ENCODE data around the gene DCAF5.
"Not testable (repeated sequence)": the region's sequence is repeated elsewhere in the genome, so short reads cannot be mapped to it uniquely, and the experiment has no call there.

Gene DCAF5

GRCh38 chr14:69152902-69153151 lies at the start of gene DCAF5:
TSS of gene DCAF5 (minus strand) at chr14:69153119. CDS start at chr14:69152978, 141 bp downstream.
- peak within 1 kb of the TSS; percentile 93 for H3K4me3 ChIP-seq (replicated peaks; ENCODE audit: low read depth, low read length)
- DNase-seq (ENCODE audit: low read depth) = no peak
- TF ChIP-seq CTCF (IDR thresholded peaks at IDR 0.05; ENCODE audit: low read length, missing control alignments) = no peak

GRCh38 chr14:69199786-69200185 lies 46.9 kb upstream of the DCAF5 start:
- no peak for TF ChIP-seq CTCF (IDR thresholded peaks at IDR 0.05; ENCODE audit: low read length, missing control alignments)

GRCh38 chr14:69193721-69194120 lies 40.8 kb upstream of the DCAF5 start:
- TF ChIP-seq CTCF (IDR thresholded peaks at IDR 0.05; ENCODE audit: low read length, missing control alignments) = no peak
- H3K4me3 ChIP-seq (replicated peaks; ENCODE audit: low read depth, low read length) = no peak overlapping the region
- no peak for DNase-seq (ENCODE audit: low read depth)

More at GRCh38 chr14:69199786-69200185, 46.9 kb upstream of the DCAF5 start:
- DNase-seq (ENCODE audit: low read depth) = no peak
- no peak overlapping the region for H3K4me3 ChIP-seq (replicated peaks; ENCODE audit: low read depth, low read length)

- peak within 1 kb of the TSS; percentile 89 for H3K4me3 ChIP-seq (replicated peaks; ENCODE audit: low read depth, low read length)
- TF ChIP-seq CTCF (IDR thresholded peaks at IDR 0.05; ENCODE audit: low read length, missing control alignments) = no peak
- DNase-seq (ENCODE audit: low read depth) = peak; percentile 85
These were observed 38.6 kb upstream of the DCAF5 start, which contains the start of gene EXD2 for GRCh38 chr14:69191340-69192111. TSS of gene EXD2 (plus strand) at chr14:69191498. CDS start at chr14:69209471, 17,973 bp downstream.

GRCh38 chr14:69190191-69190590 lies 37.3 kb upstream of the DCAF5 start:
- DNase-seq (ENCODE audit: low read depth) = no peak
- H3K4me3 ChIP-seq (replicated peaks; ENCODE audit: low read depth, low read length) = no peak overlapping the region
- TF ChIP-seq CTCF (IDR thresholded peaks at IDR 0.05; ENCODE audit: low read length, missing control alignments) = no peak

- peak; percentile 12 for DNase-seq (ENCODE audit: low read depth)
- H3K4me3 ChIP-seq (replicated peaks; ENCODE audit: low read depth, low read length) = no peak overlapping the region
- no peak for TF ChIP-seq CTCF (IDR thresholded peaks at IDR 0.05; ENCODE audit: low read length, missing control alignments)
These were observed 30.8 kb upstream of the DCAF5 start for GRCh38 chr14:69183735-69184134.

- H3K4me3 ChIP-seq (replicated peaks; ENCODE audit: low read depth, low read length); DNase-seq (ENCODE audit: low read depth): not testable (repeated sequence)
These were observed 29.7 kb upstream of the DCAF5 start for GRCh38 chr14:69182580-69182979.

All from fibroblast of pulmonary artery (primary cell).